Fibroblast of pulmonary artery (primary cell): ENCODE results near the gene CACNA1E.

ENCODE experiments used
- DNase-seq: peaks from one replicate; pipeline ENCODE4 v3.0.0-alpha.2; 2010; ENCODE audit warnings: low read depth
- H3K4me3 ChIP-seq: replicated peaks from 2 replicates; pipeline ENCODE4 v1.5.1; 2011; ENCODE audit warnings: low read depth, mild to moderate bottlenecking, control low read depth, low read length, moderate library complexity
- TF ChIP-seq, protein P1 (sequence below): IDR thresholded peaks from 2 replicates; pipeline ENCODE4 v1.5.1; 2011; ENCODE audit warnings: mild to moderate bottlenecking, control low read depth, low read length, inconsistent platforms; ENCODE audit errors: missing control alignments

Gene CACNA1E

DNA sequence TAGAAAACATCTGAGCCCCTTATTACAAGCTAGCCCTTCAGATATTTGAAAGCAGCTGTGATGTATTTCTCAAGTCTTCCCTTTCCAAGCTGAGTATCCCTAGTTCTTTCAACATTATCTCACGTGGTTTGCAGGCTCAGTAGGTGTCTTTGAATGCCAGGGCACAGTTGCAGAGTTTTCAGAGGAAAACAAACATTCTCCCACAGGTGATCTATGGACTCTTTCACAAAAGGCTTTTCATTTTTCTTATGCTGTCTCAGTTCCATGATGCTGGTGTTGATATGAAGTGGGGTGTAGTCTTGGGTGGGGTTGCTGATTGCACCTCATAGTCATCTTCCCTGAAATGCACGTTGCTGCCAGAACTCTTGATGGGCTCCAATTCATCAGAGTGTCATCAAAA, 17.3 kb downstream of the CACNA1E start:
- TF ChIP-seq, protein P1, sequence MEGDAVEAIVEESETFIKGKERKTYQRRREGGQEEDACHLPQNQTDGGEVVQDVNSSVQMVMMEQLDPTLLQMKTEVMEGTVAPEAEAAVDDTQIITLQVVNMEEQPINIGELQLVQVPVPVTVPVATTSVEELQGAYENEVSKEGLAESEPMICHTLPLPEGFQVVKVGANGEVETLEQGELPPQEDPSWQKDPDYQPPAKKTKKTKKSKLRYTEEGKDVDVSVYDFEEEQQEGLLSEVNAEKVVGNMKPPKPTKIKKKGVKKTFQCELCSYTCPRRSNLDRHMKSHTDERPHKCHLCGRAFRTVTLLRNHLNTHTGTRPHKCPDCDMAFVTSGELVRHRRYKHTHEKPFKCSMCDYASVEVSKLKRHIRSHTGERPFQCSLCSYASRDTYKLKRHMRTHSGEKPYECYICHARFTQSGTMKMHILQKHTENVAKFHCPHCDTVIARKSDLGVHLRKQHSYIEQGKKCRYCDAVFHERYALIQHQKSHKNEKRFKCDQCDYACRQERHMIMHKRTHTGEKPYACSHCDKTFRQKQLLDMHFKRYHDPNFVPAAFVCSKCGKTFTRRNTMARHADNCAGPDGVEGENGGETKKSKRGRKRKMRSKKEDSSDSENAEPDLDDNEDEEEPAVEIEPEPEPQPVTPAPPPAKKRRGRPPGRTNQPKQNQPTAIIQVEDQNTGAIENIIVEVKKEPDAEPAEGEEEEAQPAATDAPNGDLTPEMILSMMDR: no peak
- no peak for DNase-seq
- no peak overlapping the region for H3K4me3 ChIP-seq

DNA sequence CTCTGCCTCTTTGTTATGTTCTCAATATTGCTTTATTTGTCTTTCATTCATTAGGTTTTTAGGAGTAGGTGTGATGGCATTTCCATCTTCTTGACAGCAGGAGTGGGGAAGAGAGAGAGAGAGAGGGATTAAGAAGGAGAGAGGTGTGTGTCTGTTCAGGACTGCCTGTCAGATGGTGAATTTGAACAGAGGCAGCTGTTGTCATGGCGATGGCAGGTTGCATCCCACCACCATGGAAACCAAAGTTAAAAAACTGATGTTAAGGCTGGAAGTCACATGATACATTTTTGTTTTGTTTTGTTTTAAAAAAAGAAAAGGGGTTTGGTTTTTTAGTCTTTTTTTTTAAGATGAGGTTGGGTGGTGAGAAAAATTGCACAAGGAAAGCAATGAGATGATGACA, 18.3 kb downstream of the CACNA1E start:
- TF ChIP-seq, protein P1: no peak
- H3K4me3 ChIP-seq: no peak overlapping the region
- no peak for DNase-seq

DNA sequence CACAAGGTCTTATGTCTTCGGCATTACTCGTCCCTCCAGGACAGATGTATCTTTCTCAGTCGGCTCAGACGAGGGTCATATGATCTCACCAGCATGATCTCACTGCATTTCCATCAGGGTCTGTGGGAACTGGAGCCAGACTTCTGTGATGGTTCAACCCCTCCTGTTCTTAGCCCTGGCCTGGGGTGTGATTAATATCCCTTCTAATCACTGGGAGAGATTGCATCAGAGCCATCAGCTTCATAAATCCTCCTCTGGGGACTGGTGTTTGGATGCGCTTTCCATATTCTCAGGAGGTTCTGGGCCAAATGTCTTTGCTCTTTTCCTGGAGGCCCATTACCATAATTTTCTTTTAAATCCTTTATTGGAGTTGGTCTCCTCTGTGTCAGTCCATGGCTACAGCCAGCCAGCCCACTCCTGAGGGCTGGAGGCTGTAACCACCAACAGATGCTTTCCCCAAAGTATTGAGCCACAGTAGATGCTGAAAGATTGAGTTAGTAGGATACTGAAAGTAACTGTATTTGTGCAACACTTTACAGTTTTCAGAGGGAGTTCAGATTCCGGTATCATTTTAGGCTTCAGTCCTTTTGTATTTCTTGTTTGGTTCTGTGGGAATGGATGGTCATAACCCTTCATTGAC, 20.0 kb downstream of the CACNA1E start:
- DNase-seq: no peak
- TF ChIP-seq, protein P1: no peak
- no peak overlapping the region for H3K4me3 ChIP-seq

DNA sequence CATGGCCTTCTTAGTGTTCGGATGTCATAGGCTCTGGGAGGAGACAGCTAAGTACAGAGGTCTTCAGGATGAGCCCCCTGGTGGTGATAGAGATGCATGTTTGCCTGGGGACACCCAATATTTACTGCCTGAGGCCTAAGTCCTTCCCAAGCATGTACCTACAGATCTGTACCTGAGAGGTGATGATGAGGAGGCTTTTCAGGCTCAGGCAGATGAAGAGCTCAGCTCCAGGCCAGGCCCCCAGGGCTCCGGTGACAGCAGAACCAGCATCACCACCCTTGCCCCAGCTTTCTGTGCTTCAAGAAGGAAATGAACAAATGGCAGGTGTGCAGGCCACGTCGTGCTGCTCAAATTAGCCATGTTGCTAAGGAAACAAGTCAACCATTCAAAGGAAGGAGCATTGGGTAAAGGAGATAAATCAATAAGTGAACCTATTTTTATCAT, 21.1 kb downstream of the CACNA1E start:
- no peak overlapping the region for H3K4me3 ChIP-seq
- DNase-seq: peak; percentile 13
- TF ChIP-seq, protein P1: peak; percentile 9

DNA sequence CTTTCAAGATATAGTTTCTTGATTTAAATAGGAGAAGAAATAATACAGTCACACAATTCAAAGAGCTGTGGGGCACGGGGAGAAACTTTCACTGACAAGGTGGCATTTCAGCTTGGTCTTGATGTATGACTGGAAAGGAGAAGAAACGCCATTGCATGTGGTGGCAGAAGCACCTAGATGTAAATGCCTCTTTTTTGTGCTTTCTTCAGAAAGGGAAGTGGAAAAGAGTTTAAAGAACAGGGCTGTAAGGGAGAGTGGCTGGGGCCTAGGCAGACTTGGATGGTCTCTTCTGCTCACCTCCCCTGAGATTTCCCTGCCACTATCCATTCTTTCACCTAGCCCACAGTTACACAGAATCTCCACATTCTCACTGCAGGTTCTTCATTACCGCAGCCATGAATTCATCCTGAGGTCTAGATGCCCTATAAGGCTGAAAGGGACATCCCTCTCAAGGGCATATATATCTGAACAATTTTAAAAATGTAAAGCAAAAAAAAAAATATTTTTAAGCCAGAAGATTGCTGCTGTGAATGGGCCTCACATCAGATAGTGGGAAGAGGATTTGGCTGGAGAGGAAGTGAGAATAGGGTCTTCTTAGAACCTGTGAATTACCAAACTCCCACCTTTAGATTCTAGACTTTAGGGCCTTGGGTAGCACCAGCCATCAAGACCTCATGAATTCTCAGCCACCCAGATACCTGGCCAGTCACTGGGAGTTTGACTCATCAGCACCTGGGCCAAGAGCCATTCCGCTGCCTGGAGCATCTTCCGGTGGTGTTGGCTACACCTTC, 23.4 kb downstream of the CACNA1E start:
- H3K4me3 ChIP-seq: no peak overlapping the region
- DNase-seq: no peak
- TF ChIP-seq, protein P1: no peak

DNA sequence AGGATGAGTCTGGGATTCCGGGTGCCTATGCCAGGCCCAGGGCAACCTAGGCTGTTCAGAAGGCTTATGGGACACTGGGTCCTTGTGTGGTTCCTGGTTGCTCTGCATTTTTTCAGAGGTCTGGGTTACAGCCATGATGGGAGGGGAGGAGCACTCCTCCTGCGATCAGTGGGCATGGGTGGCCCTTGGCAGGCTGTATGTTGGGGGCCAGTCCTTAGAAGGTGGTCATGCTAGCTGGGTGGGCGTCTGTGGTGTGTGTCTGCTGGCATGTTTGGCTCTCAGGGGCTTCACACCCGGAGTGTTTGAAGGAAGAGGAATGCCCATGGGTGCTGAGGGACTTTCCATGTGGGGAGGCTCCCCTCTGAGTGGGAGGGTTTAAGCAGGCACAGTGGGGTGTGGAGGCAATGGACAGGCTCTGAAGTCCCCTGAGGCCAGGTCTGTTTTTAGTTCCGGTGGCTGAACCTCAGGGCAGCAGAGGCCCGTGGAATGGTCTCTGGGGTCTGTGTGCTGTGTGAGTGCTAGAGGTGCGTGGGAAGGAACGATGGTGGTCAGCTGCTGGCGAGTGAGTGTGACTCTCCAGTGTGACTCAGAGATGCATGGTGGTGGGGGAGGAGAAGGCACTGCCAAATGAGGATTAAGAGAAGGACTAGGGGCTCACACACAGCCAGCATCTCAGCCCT, 25.3 kb downstream of the CACNA1E start:
- TF ChIP-seq, protein P1: no peak
- DNase-seq: no peak
- H3K4me3 ChIP-seq: no peak overlapping the region
